Kidney epithelial cell (primary cell): ENCODE results near the gene ZNF548. TPM values are rescaled to one million over a fixed set of nuclear protein-coding genes. Genes with fewer than 3 reads are reported as not detected.

Experiments
- DNase-seq: peaks from one replicate; pipeline ENCODE4 v3.0.0-alpha.2; 2010; ENCODE audit warnings: low read depth
- H3K27me3 ChIP-seq: 2 replicates; pipeline ENCODE4 v1.6.0; 2011; ENCODE audit warnings: low read length; ENCODE audit not compliant: control insufficient read depth, insufficient read depth
- H3K36me3 ChIP-seq: 2 replicates; pipeline ENCODE4 v1.5.1; 2011; ENCODE audit warnings: low read length; ENCODE audit not compliant: control insufficient read depth, insufficient read depth
- H3K4me3 ChIP-seq: 2 replicates; pipeline ENCODE4 v1.5.1; 2011; ENCODE audit warnings: low read depth, mild to moderate bottlenecking, control low read depth, low read length
- CTCF ChIP-seq: IDR thresholded peaks from 2 replicates; pipeline ENCODE4 v1.5.1; 2011; ENCODE audit warnings: mild to moderate bottlenecking, moderate library complexity, low read length, control low read depth, inconsistent platforms; ENCODE audit not compliant: insufficient read depth, poor library complexity, severe bottlenecking
- total RNA-seq: library from RNA; depleted of rRNA; stranded (reverse); fragments of >200 nt; gene quantifications from 2 replicates; pipeline ENCODE4 v1.2.3, GENCODE V29; 2015

ZNF548 gene
- 12.4 and 13.1 TPM in 2 replicates for total RNA-seq

DNA sequence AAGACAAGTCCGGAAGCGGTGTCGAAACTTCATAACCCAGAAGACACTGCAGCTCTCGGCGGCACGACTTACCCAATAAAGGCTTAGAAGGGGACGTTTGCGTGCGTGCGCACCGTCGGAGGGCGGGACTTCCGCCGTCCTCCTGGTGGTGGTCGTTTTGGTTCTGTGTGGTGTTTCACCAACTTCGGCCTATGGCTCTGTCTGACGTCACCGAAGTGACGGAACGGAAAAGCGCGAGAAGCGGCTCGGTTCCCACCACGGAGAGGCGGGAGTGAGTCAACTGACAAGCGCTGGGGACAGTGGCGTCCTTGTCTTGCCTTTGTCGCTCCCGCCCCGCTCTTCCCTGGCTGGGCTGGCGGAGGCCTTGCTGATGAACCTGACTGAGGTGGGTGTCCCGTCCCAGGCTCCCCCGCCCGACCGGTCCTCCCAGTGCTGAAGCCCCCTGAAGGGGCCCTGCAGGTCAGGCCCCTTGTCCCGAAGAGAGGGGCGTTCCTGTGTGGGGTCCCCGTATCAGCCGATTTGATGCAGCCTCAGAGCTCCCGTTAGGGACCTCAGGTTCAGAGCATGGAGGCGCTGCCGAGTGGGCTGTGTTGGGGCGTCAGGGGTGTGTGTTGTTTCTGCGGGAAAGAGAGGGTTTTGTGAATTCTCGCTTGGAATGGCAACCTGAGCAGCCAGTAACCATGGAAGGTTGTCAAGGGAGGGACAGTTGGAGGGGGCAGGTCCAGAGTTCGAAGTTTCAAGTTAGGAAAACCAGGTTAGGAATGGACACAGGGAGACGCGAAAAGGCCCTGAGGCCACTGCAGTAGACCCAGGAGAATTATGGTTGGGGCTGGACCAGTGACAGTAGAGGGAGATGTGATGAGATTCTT is at the start of gene ZNF548:
TSS of gene ZNF548 (plus strand) at position 125 of the 869 bp plus-strand sequence. CDS start at position 371, 246 bp downstream.
- DNase-seq, result peak; percentile 98
- TF ChIP-seq CTCF, result no peak

GRCh38 chr19:57342582-57342981 is 47.1 kb upstream of the ZNF548 start:
- no peak for TF ChIP-seq CTCF
- no peak for DNase-seq
- no peaks in the 10 kb centered on the region for H3K27me3 ChIP-seq
- H3K4me3 ChIP-seq, result no peak overlapping the region
- no peaks in the 10 kb centered on the region for H3K36me3 ChIP-seq

More for the DNA sequence above, at the start of gene ZNF548:
- no peaks in the 10 kb centered on the region for H3K27me3 ChIP-seq
- peak within 1 kb of the TSS; percentile 53 for H3K4me3 ChIP-seq
- H3K36me3 ChIP-seq, result no peaks in the 10 kb centered on the region

GRCh38 chr19:57348136-57348535 is 41.5 kb upstream of the ZNF548 start:
- H3K4me3 ChIP-seq, result no peak overlapping the region
- no peak for TF ChIP-seq CTCF
- no peaks in the 10 kb centered on the region for H3K27me3 ChIP-seq
- no peaks in the 10 kb centered on the region for H3K36me3 ChIP-seq
- no peak for DNase-seq

DNA sequence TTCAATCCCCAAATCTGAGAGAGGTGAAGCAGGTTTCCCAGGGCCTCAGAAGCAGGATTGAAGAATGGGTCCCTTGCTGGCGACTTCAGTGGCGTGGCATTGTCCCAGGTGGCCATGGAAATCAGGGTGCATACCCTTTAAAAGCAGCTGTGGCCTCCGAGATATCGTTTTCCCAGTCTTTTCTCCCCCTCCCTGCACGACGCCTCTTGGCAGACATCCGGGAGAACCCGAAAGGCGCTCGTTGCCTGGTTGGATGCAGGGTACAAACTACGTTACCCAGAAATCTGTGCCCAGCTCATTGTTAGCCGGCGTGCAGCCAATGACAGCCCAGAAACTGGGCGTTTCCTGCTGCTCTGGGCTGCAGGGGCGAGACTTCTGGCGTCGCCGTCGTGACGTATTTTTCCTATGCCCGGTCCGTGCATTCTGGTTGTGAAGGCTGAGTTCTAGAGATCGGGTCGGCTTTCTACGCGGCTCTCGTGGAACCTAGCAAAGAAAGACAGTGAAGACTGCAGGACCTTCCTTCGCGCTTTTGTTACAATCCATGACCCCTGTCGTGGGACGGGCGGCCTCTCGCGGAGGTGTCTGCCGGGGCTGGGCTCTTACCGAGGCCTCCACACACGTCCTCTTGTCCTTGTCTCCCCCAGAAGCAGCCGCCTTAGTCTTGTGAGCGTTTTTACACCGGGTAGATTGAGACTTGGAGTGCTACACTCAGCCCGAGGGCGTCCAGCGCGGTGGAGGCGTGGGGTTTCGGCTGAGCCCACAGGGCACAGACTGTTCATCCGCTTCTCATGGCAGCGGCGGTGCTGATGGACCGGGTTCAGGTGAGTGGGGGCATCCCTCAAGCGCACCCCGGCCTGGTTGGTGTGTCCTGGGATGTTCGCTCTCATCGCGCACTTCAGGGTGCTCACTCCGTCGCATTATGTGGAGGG is 38.5 kb upstream of the ZNF548 start, which contains the start of gene ZNF304:
TSS of gene ZNF304 (plus strand) at position 395 of the 929 bp plus-strand sequence. CDS start at position 789, 394 bp downstream.
- TF ChIP-seq CTCF, result no peak
- peak; percentile 90 for DNase-seq
- Histone ChIP-seq H3K36me3 (peaks cover 2% of the 10 kb centered on the region), H3K27me3 (no peaks in the 10 kb centered on the region), H3K4me3 (peak within 1 kb of the TSS; percentile 61)

DNA sequence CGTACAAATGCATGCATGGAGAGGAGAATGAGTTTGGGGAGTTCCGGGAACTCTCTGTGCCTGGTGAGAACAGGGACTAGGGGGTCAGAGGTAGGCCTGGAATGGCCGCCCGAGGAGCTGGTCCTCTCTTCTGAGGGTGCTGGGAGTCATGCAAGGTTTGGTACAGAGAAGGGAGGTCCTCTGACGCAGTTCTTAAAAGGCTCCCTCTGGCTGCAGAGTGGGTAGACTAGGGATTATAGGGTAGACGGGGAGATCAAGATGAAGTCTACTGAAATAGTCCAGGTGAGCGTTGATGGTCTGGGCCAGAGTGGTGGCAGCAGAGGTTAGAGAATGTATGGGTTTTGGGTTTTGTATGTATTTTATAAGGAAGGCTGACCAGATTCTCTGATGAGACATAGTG is 37.8 kb upstream of the ZNF548 start:
- DNase-seq, result no peak
- Histone ChIP-seq H3K36me3 (peaks cover 4% of the 10 kb centered on the region), H3K4me3 (peak overlapping the region; percentile 61), H3K27me3 (no peaks in the 10 kb centered on the region)
- TF ChIP-seq CTCF, result no peak
